Measurements from ENCODE around the gene AP3S2.

DNA sequence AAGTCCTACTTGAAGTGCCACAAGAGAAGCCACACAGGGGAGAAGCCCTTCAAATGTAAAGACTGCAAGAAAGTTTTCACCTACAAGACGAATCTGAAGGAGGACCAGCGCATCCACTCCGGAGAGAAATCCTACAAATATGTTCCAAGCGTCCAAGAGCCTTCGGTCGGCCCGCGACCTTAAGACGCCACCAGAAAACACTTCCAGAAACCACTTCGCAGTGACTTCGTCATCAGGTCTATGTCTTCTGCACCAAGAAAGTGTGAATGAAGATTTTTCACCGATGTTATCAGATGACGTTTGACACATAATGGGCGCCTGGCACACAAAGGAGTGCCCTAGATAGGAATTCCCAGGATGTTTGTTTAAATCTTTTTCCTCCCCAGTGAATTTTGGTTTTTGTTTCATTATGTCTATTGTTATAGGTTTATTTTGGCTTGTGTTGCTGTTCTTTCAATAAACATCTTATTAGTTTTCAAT is 43.0 kb upstream of the AP3S2 start:
- TF ChIP-seq, protein P1, sequence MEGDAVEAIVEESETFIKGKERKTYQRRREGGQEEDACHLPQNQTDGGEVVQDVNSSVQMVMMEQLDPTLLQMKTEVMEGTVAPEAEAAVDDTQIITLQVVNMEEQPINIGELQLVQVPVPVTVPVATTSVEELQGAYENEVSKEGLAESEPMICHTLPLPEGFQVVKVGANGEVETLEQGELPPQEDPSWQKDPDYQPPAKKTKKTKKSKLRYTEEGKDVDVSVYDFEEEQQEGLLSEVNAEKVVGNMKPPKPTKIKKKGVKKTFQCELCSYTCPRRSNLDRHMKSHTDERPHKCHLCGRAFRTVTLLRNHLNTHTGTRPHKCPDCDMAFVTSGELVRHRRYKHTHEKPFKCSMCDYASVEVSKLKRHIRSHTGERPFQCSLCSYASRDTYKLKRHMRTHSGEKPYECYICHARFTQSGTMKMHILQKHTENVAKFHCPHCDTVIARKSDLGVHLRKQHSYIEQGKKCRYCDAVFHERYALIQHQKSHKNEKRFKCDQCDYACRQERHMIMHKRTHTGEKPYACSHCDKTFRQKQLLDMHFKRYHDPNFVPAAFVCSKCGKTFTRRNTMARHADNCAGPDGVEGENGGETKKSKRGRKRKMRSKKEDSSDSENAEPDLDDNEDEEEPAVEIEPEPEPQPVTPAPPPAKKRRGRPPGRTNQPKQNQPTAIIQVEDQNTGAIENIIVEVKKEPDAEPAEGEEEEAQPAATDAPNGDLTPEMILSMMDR (CRISPR knock-in tag; IDR thresholded peaks at IDR 0.05), result no peak
- TF ChIP-seq, protein P2, sequence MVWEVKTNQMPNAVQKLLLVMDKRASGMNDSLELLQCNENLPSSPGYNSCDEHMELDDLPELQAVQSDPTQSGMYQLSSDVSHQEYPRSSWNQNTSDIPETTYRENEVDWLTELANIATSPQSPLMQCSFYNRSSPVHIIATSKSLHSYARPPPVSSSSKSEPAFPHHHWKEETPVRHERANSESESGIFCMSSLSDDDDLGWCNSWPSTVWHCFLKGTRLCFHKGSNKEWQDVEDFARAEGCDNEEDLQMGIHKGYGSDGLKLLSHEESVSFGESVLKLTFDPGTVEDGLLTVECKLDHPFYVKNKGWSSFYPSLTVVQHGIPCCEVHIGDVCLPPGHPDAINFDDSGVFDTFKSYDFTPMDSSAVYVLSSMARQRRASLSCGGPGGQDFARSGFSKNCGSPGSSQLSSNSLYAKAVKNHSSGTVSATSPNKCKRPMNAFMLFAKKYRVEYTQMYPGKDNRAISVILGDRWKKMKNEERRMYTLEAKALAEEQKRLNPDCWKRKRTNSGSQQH (CRISPR knock-in tag; IDR thresholded peaks at IDR 0.05; ENCODE audit: low read depth), result no peak
- no peak for TF ChIP-seq FIP1L1 (IDR thresholded peaks at IDR 0.05; ENCODE audit: borderline replicate concordance, insufficient read depth, low read depth, low read length)

Measured in HepG2 (cell line).